GM23338 (cell line): ENCODE data around the gene NHLH1. TPM values are rescaled to one million over a fixed set of nuclear protein-coding genes. Genes with fewer than 3 reads are reported as not detected.

ENCODE experiments used
- ATAC-seq: fragments of 200-7000 bp; cut with Tn5 transposase; 3 replicates; pipeline ENCODE4 v1.9.1; 2020
- DNase-seq: peaks from one replicate; pipeline ENCODE4 v3.0.0-alpha.2; 2015; ENCODE audit warnings: low spot score
- H2AFZ ChIP-seq: fragments of 200-600 bp; sonication (generic); 2 replicates; pipeline ENCODE4 v1.8.0; 2016; ENCODE audit warnings: antibody characterized with exemption, mild to moderate bottlenecking, moderate library complexity
- H3F3A ChIP-seq: fragments of 200-600 bp; sonication (generic); replicated peaks from 2 replicates; pipeline ENCODE4 v1.8.0; 2017; ENCODE audit warnings: antibody characterized with exemption, mixed run types, low read depth
- H3K27ac ChIP-seq: fragments of 200-600 bp; sonication (generic); 2 replicates; pipeline ENCODE4 v1.6.1; 2016; ENCODE audit warnings: low read depth
- H3K27me3 ChIP-seq: fragments of 200-600 bp; sonication (generic); 2 replicates; pipeline ENCODE4 v1.8.0; 2016; ENCODE audit warnings: mild to moderate bottlenecking, mixed run types, moderate library complexity; ENCODE audit not compliant: insufficient read depth
- H3K36me3 ChIP-seq: fragments of 200-600 bp; sonication (generic); 2 replicates; pipeline ENCODE4 v1.8.0; 2016; ENCODE audit warnings: mild to moderate bottlenecking; ENCODE audit not compliant: insufficient read depth
- H3K4me1 ChIP-seq: fragments of 200-600 bp; sonication (generic); 2 replicates; pipeline ENCODE4 v1.8.0; 2016; ENCODE audit warnings: mild to moderate bottlenecking, moderate library complexity; ENCODE audit not compliant: insufficient read depth
- H3K4me2 ChIP-seq: fragments of 200-600 bp; sonication (generic); 2 replicates; pipeline ENCODE4 v1.7.1; 2017; ENCODE audit warnings: mixed run types
- H3K4me3 ChIP-seq: fragments of 200-600 bp; sonication (generic); 2 replicates; pipeline ENCODE4 v1.6.1; 2016; ENCODE audit warnings: mixed run types
- H3K79me2 ChIP-seq: fragments of 200-600 bp; sonication (generic); replicated peaks from 2 replicates; pipeline ENCODE4 v1.8.0; 2017; ENCODE audit warnings: mild to moderate bottlenecking; ENCODE audit not compliant: insufficient read depth
- H3K9me2 ChIP-seq: fragments of 200-600 bp; sonication (generic); 2 replicates; pipeline ENCODE4 v1.8.0; 2017; ENCODE audit not compliant: insufficient read depth
- H4K20me1 ChIP-seq: fragments of 200-600 bp; sonication (generic); replicated peaks from 2 replicates; pipeline ENCODE4 v1.8.0; 2017; ENCODE audit warnings: mild to moderate bottlenecking; ENCODE audit not compliant: insufficient read depth
- H3K27ac Mint-ChIP-seq: 2 replicates; pipeline ENCODE4 v1.8.0; 2020; ENCODE audit warnings: inconsistent platforms, mild to moderate bottlenecking, moderate library complexity, mixed read lengths
- H3K27me3 Mint-ChIP-seq: 3 replicates; pipeline ENCODE4 v1.8.0; 2022; ENCODE audit warnings: low read depth, mild to moderate bottlenecking, moderate library complexity, mixed read lengths, inconsistent platforms; ENCODE audit not compliant: insufficient read depth, poor library complexity
- H3K36me3 Mint-ChIP-seq: 3 replicates; pipeline ENCODE4 v1.8.0; 2021; ENCODE audit warnings: low read depth, mild to moderate bottlenecking, inconsistent platforms, moderate library complexity, mixed read lengths
- H3K4me1 Mint-ChIP-seq: 3 replicates; pipeline ENCODE4 v1.8.0; 2020; ENCODE audit warnings: mild to moderate bottlenecking, inconsistent platforms, mixed read lengths
- H3K4me3 Mint-ChIP-seq: 3 replicates; pipeline ENCODE4 v1.8.0; 2021; ENCODE audit warnings: moderate library complexity, mild to moderate bottlenecking, inconsistent platforms, mixed read lengths
- H3K9me3 Mint-ChIP-seq: 3 replicates; pipeline ENCODE4 v1.8.0; 2020; ENCODE audit warnings: moderate library complexity, mild to moderate bottlenecking, inconsistent platforms, mixed read lengths
- CREB1 ChIP-seq: fragments of 250-450 bp; sonication (Bioruptor Pico); IDR thresholded peaks from 2 replicates; pipeline ENCODE4 v1.5.0; 2020; ENCODE audit warnings: low read depth, mild to moderate bottlenecking, moderate library complexity
- ETS1 ChIP-seq: IDR thresholded peaks from 2 replicates; pipeline ENCODE4 v1.6.1; 2016; ENCODE audit warnings: antibody characterized with exemption
- EZH2 ChIP-seq: fragments of 200-600 bp; sonication (generic); IDR thresholded peaks from one replicate; pipeline ENCODE4 v1.8.0; 2017; ENCODE audit warnings: antibody characterized with exemption, mild to moderate bottlenecking, low read depth; ENCODE audit not compliant: unreplicated experiment
- EZH2phosphoT487 ChIP-seq: fragments of 200-600 bp; sonication (generic); IDR thresholded peaks from one replicate; pipeline ENCODE4 v1.8.1; 2018; ENCODE audit warnings: antibody characterized with exemption; ENCODE audit not compliant: unreplicated experiment
- NANOG ChIP-seq: IDR thresholded peaks from 2 replicates; pipeline ENCODE4 v1.6.1; 2016; ENCODE audit warnings: antibody characterized with exemption, borderline replicate concordance
- POLR2AphosphoS5 ChIP-seq: IDR thresholded peaks from 2 replicates; pipeline ENCODE4 v1.6.1; 2016; ENCODE audit warnings: antibody characterized with exemption, low read depth
- REST ChIP-seq: IDR thresholded peaks from one replicate; pipeline ENCODE4 v1.6.1; 2018; ENCODE audit warnings: antibody characterized with exemption; ENCODE audit not compliant: unreplicated experiment
- STAT1 ChIP-seq: IDR thresholded peaks from one replicate; pipeline ENCODE4 v1.6.1; 2016; ENCODE audit warnings: antibody characterized with exemption; ENCODE audit not compliant: unreplicated experiment
- ZNF114 ChIP-seq: fragments of 250-450 bp; sonication (Bioruptor Pico); IDR thresholded peaks from 2 replicates; pipeline ENCODE4 v1.5.0; 2020; ENCODE audit warnings: mild to moderate bottlenecking, moderate library complexity
- ZNF331 ChIP-seq: fragments of 250-450 bp; sonication (Bioruptor Pico); IDR thresholded peaks from 2 replicates; pipeline ENCODE4 v1.5.0; 2020; ENCODE audit warnings: low read depth, mild to moderate bottlenecking, moderate library complexity
- ZNF462 ChIP-seq: fragments of 250-450 bp; sonication (Bioruptor Pico); IDR thresholded peaks from 2 replicates; pipeline ENCODE4 v1.5.0; 2020; ENCODE audit warnings: mild to moderate bottlenecking, moderate library complexity
- polyA plus RNA-seq: library from polyadenylated mRNA; unstranded; fragments of >200 nt; fragmentation: Nextera tagmentation; extraction: Ambion mirVana; gene quantifications from 2 replicates; pipeline ENCODE4 v1.2.1, GENCODE V29; 2016
- total RNA-seq: library from RNA; depleted of rRNA; stranded (reverse); fragments of >200 nt; shearing (Covaris generic); gene quantifications from 2 replicates; pipeline ENCODE4 v1.2.3, GENCODE V29; 2014

NHLH1 gene
- total and polyA plus RNA-seq, 2 experiments from 2014 or later, result 0.69 to 0.89 TPM

GRCh38 chr1:160420881-160421842 is 54.3 kb downstream of the NHLH1 start (continued):
- TF ChIP-seq STAT1 (no peak), ZNF114 (CRISPR knock-in tag) (no peak)

- Histone ChIP-seq H3K27ac (no peak overlapping the region), H3K9me2 (no peaks in the 10 kb centered on the region), H3K4me2 (no peak overlapping the region), H3K79me2 (no peaks in the 10 kb centered on the region), H3F3A (0 out of 2 replicates have a peak, but pooled peaks cover 6% of the 10 kb centered on the region), H3K27me3 (no peaks in the 10 kb centered on the region), H3K36me3 (peaks cover 27% of the 10 kb centered on the region), H3K4me3 (no peak overlapping the region), H3K4me1 (no peaks in the 10 kb centered on the region), H4K20me1 (no peaks in the 10 kb centered on the region; the same call in 1 of the 2 replicates), H2AFZ (no peak overlapping the region)
- H3K27ac Mint-ChIP-seq, result no peak overlapping the region
- DNase-seq (no peak), ATAC-seq (no peak)
- H3K27me3 Mint-ChIP-seq, result peaks cover 11% of the 10 kb centered on the region
- H3K4me1 Mint-ChIP-seq, result no peaks in the 10 kb centered on the region; the same call in 2 of the 3 replicates
- peaks cover 85% of the 10 kb centered on the region for H3K36me3 Mint-ChIP-seq
- H3K9me3 Mint-ChIP-seq, result no peaks in the 10 kb centered on the region
- no peak overlapping the region for H3K4me3 Mint-ChIP-seq
- TF ChIP-seq ZNF331 (no peak), NANOG (no peak), STAT1 (no peak), EZH2 (no peak), ZNF462 (CRISPR knock-in tag) (no peak), ETS1 (no peak), EZH2phosphoT487 (no peak), REST (no peak), CREB1 (CRISPR knock-in tag) (no peak), POLR2AphosphoS5 (no peak), ZNF114 (CRISPR knock-in tag) (no peak)
These were observed 55.0 kb downstream of the NHLH1 start for GRCh38 chr1:160421881-160422280.
